ENCODE results near the gene ITGAV.

DNA sequence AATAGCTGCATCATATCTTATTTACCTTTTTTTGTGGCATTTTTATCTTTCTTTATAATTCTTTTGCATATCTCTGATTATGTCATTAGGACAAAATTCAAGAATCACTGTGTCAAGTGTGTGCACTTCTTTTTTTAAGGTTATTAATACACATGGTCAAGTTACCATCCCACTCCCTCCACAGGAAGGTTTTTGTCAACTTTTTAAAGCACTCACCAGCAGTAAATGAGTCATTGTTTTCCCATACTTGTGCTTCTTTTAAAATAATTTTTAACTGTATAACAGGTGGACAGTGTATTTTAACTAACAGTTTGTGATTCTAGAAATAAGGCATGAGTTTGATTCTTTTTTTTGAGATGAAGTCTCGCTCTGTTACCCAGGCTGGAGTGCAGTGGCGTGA, 58.3 kb downstream of the ITGAV start:
- TF ChIP-seq, protein P1, sequence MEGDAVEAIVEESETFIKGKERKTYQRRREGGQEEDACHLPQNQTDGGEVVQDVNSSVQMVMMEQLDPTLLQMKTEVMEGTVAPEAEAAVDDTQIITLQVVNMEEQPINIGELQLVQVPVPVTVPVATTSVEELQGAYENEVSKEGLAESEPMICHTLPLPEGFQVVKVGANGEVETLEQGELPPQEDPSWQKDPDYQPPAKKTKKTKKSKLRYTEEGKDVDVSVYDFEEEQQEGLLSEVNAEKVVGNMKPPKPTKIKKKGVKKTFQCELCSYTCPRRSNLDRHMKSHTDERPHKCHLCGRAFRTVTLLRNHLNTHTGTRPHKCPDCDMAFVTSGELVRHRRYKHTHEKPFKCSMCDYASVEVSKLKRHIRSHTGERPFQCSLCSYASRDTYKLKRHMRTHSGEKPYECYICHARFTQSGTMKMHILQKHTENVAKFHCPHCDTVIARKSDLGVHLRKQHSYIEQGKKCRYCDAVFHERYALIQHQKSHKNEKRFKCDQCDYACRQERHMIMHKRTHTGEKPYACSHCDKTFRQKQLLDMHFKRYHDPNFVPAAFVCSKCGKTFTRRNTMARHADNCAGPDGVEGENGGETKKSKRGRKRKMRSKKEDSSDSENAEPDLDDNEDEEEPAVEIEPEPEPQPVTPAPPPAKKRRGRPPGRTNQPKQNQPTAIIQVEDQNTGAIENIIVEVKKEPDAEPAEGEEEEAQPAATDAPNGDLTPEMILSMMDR (IDR thresholded peaks at IDR 0.05; ENCODE audit: poor library complexity), result no peak
- TF ChIP-seq EZH2 (IDR thresholded peaks at IDR 0.05; ENCODE audit: borderline replicate concordance) (no peak), EZH2phosphoT487 (IDR thresholded peaks at IDR 0.05; ENCODE audit: low read depth, severe bottlenecking, unreplicated experiment) (no peak)

Measured in hepatocyte (in vitro differentiated cells).